Measurements from ENCODE around the gene H2AZ1. TPM values are rescaled to one million over a fixed set of nuclear protein-coding genes. Genes with fewer than 3 reads are reported as not detected.

Gene H2AZ1
- total and polyA plus RNA-seq, 9 of the 15 experiments (the other 6 are each of a cell fraction or from before 2014, with no cell fraction given), result 605 to 4,380 (median 768) TPM

DNA sequence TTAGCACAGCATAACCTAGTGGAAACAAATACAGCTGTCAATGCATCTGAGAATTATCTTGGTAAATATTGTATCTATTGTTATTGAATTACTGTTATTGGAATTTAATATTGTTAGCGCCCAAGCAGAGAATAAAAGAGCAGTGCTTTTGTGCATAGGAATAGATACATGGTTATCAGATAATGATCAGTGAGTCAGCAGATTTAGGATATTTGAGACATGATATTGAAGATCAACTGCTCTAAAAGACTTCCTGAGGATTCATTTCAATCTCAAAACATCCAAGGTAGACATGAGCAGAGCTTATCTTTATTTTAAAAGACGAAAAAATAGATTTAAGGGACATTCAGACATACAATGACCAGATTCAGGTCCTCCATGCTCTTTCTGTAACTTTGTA, 10.6 kb upstream of the H2AZ1 start (continued):
- TF ChIP-seq NR2C1 (IDR thresholded peaks at IDR 0.05), result no peak
- TF ChIP-seq NR2C1 (tag; IDR thresholded peaks at IDR 0.05), result no peak
- TF ChIP-seq, protein P1, sequence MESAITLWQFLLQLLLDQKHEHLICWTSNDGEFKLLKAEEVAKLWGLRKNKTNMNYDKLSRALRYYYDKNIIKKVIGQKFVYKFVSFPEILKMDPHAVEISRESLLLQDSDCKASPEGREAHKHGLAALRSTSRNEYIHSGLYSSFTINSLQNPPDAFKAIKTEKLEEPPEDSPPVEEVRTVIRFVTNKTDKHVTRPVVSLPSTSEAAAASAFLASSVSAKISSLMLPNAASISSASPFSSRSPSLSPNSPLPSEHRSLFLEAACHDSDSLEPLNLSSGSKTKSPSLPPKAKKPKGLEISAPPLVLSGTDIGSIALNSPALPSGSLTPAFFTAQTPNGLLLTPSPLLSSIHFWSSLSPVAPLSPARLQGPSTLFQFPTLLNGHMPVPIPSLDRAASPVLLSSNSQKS (CRISPR knock-in tag; IDR thresholded peaks at IDR 0.05), result no peak
- TF ChIP-seq, protein P2, sequence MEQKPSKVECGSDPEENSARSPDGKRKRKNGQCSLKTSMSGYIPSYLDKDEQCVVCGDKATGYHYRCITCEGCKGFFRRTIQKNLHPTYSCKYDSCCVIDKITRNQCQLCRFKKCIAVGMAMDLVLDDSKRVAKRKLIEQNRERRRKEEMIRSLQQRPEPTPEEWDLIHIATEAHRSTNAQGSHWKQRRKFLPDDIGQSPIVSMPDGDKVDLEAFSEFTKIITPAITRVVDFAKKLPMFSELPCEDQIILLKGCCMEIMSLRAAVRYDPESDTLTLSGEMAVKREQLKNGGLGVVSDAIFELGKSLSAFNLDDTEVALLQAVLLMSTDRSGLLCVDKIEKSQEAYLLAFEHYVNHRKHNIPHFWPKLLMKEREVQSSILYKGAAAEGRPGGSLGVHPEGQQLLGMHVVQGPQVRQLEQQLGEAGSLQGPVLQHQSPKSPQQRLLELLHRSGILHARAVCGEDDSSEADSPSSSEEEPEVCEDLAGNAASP (IDR thresholded peaks at IDR 0.05), result no peak
- TF ChIP-seq, protein P3, sequence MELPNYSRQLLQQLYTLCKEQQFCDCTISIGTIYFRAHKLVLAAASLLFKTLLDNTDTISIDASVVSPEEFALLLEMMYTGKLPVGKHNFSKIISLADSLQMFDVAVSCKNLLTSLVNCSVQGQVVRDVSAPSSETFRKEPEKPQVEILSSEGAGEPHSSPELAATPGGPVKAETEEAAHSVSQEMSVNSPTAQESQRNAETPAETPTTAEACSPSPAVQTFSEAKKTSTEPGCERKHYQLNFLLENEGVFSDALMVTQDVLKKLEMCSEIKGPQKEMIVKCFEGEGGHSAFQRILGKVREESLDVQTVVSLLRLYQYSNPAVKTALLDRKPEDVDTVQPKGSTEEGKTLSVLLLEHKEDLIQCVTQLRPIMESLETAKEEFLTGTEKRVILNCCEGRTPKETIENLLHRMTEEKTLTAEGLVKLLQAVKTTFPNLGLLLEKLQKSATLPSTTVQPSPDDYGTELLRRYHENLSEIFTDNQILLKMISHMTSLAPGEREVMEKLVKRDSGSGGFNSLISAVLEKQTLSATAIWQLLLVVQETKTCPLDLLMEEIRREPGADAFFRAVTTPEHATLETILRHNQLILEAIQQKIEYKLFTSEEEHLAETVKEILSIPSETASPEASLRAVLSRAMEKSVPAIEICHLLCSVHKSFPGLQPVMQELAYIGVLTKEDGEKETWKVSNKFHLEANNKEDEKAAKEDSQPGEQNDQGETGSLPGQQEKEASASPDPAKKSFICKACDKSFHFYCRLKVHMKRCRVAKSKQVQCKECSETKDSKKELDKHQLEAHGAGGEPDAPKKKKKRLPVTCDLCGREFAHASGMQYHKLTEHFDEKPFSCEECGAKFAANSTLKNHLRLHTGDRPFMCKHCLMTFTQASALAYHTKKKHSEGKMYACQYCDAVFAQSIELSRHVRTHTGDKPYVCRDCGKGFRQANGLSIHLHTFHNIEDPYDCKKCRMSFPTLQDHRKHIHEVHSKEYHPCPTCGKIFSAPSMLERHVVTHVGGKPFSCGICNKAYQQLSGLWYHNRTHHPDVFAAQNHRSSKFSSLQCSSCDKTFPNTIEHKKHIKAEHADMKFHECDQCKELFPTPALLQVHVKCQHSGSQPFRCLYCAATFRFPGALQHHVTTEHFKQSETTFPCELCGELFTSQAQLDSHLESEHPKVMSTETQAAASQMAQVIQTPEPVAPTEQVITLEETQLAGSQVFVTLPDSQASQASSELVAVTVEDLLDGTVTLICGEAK (IDR thresholded peaks at IDR 0.05), result no peak
- TF ChIP-seq, protein P3 (CRISPR knock-in tag; IDR thresholded peaks at IDR 0.05), result no peak
- TF ChIP-seq NR2C2 (CRISPR knock-in tag; IDR thresholded peaks at IDR 0.05), result no peak
- no peak for TF ChIP-seq NR2C2 (tag; IDR thresholded peaks at IDR 0.05)
- TF ChIP-seq MED1 (CRISPR knock-in tag; IDR thresholded peaks at IDR 0.05; ENCODE audit: borderline replicate concordance), result no peak
- no peak for TF ChIP-seq RUNX1 (IDR thresholded peaks at IDR 0.05; ENCODE audit: low read depth)
- no peak for TF ChIP-seq TCF7 (IDR thresholded peaks at IDR 0.05; ENCODE audit: borderline replicate concordance)

Measured in K562 (cell line).